Tibial artery (tissue), 4 donors: ENCODE measurements around the gene PTGER2.
A peak's percentile ranks its signal among the peaks of the same experiment; 100 is the strongest.

Source experiments
- DNase-seq, 2 donors: peaks; one replicate each; pipeline ENCODE4 v3.0.0-alpha.2; 2019
- H3K27ac ChIP-seq, 2 donors: fragments of 200-600 bp; sonication (generic) in 1 of 2; 1 replicate in 1 of 2; 2 replicates in 1 of 2; pipeline ENCODE4 v1.5.1; 2018 to 2019; ENCODE audit warnings: mild to moderate bottlenecking in 1 of 2
- H3K27me3 ChIP-seq, 2 donors: fragments of 200-600 bp; sonication (generic) in 1 of 2; one replicate each; pipeline versions ENCODE4 v1.5.1 to v1.6.0; 2016 to 2019
- H3K36me3 ChIP-seq, 3 donors: fragments of 200-600 bp; sonication (generic) in 2 of 3; one replicate each; pipeline ENCODE4 v1.5.1; 2016 to 2019; ENCODE audit warnings: mild to moderate bottlenecking in 2 of 3
- H3K4me1 ChIP-seq, 4 donors: fragments of 200-600 bp; sonication (generic) in 2 of 4; 1 replicate in 3 of 4; 2 replicates in 1 of 4; pipeline ENCODE4 v1.5.1; 2016 to 2019
- H3K4me3 ChIP-seq, 2 donors: fragments of 200-600 bp; sonication (generic) in 1 of 2; 1 replicate in 1 of 2; 2 replicates in 1 of 2; pipeline ENCODE4 v1.5.1; 2018 to 2019; ENCODE audit warnings: mild to moderate bottlenecking in 2 of 2
- H3K9me3 ChIP-seq, 3 donors: fragments of 200-600 bp; sonication (generic) in 1 of 3; one replicate each; pipeline ENCODE4 v1.5.1; 2016 to 2019
- CTCF ChIP-seq, 2 experiments: fragments of 200-600 bp in 1 of 2; fragments of 450-650 bp in 1 of 2; IDR thresholded peaks; one replicate each; pipeline ENCODE4 v1.5.1; 2017 to 2019; ENCODE audit warnings: antibody characterized with exemption in 2 of 2, mild to moderate bottlenecking in 1 of 2, moderate library complexity in 1 of 2
- intact Hi-C: fragments of 100-400 bp; cut with DNase I; formaldehyde crosslinking; loops from one replicate; pipeline ENCODE4 v1.15.0; 2023; ENCODE audit warnings: low total_unique reads

The PTGER2 gene

GRCh38 chr14:52313462-52313861 lies 650 bp upstream of the PTGER2 start:
- peaks cover 0 to 29% (median 15%) of the 10 kb centered on the region in 4 donors for H3K4me1 ChIP-seq
- no peak overlapping the region for H3K27ac ChIP-seq
- H3K9me3 ChIP-seq: no peaks in the 10 kb centered on the region
- H3K27me3 ChIP-seq: peaks cover 0 to 2% of the 10 kb centered on the region in 2 donors
- no peak for TF ChIP-seq CTCF (IDR thresholded peaks at IDR 0.05)
- no peak for DNase-seq
- intact Hi-C loops: no loop called here
- peak overlapping the region; percentile 50 to 56 for H3K4me3 ChIP-seq
- H3K36me3 ChIP-seq: no peaks in the 10 kb centered on the region

GRCh38 chr14:52314595-52315354 lies 663 bp downstream of the PTGER2 start:
- Histone ChIP-seq H3K27ac (no peak overlapping the region), H3K9me3 (no peaks in the 10 kb centered on the region), H3K36me3 (no peaks in the 10 kb centered on the region), H3K4me1 (peaks cover 0 to 29% (median 15%) of the 10 kb centered on the region in 4 donors), H3K27me3 (no peaks in the 10 kb centered on the region), H3K4me3 (peak overlapping the region; percentile 50 to 56)
- TF ChIP-seq CTCF (IDR thresholded peaks at IDR 0.05): no peak
- intact Hi-C loops: no loop called here
- peak in 1 of 2 donors; percentile 68 for DNase-seq

GRCh38 chr14:52315355-52315718 lies 1.2 kb downstream of the PTGER2 start:
- no peaks in the 10 kb centered on the region for H3K9me3 ChIP-seq
- intact Hi-C loops: no loop called here
- no peak for DNase-seq
- peak overlapping the region; percentile 50 to 56 for H3K4me3 ChIP-seq
- TF ChIP-seq CTCF (IDR thresholded peaks at IDR 0.05): no peak
- no peaks in the 10 kb centered on the region for H3K27me3 ChIP-seq
- peaks cover 0 to 29% (median 15%) of the 10 kb centered on the region in 4 donors for H3K4me1 ChIP-seq
- no peaks in the 10 kb centered on the region for H3K36me3 ChIP-seq
- no peak overlapping the region for H3K27ac ChIP-seq

GRCh38 chr14:52318062-52318461 lies 4.0 kb downstream of the PTGER2 start:
- intact Hi-C loops: no loop called here
- no peaks in the 10 kb centered on the region for H3K36me3 ChIP-seq
- H3K27ac ChIP-seq: no peak overlapping the region
- no peak for TF ChIP-seq CTCF (IDR thresholded peaks at IDR 0.05)
- H3K4me1 ChIP-seq: peaks cover 0 to 23% (median 10%) of the 10 kb centered on the region in 4 donors
- no peak for DNase-seq
- no peak overlapping the region for H3K4me3 ChIP-seq
- no peaks in the 10 kb centered on the region for H3K27me3 ChIP-seq
- peaks cover 0 to 10% (median 6%) of the 10 kb centered on the region in 3 donors for H3K9me3 ChIP-seq

- peaks cover 0 to 14% (median 6%) of the 10 kb centered on the region in 4 donors for H3K4me1 ChIP-seq
- no peak for DNase-seq
- no peaks in the 10 kb centered on the region for H3K36me3 ChIP-seq
- no peak for TF ChIP-seq CTCF (IDR thresholded peaks at IDR 0.05)
- intact Hi-C loops: no loop called here
- H3K27ac ChIP-seq: no peak overlapping the region
- no peaks in the 10 kb centered on the region for H3K27me3 ChIP-seq
- peaks cover 0 to 10% (median 6%) of the 10 kb centered on the region in 3 donors for H3K9me3 ChIP-seq
- no peak overlapping the region for H3K4me3 ChIP-seq
Measured at GRCh38 chr14:52318826-52319645, 4.9 kb downstream of the PTGER2 start.
